ENCODE data around the gene CA7.

CA7 gene

DNA sequence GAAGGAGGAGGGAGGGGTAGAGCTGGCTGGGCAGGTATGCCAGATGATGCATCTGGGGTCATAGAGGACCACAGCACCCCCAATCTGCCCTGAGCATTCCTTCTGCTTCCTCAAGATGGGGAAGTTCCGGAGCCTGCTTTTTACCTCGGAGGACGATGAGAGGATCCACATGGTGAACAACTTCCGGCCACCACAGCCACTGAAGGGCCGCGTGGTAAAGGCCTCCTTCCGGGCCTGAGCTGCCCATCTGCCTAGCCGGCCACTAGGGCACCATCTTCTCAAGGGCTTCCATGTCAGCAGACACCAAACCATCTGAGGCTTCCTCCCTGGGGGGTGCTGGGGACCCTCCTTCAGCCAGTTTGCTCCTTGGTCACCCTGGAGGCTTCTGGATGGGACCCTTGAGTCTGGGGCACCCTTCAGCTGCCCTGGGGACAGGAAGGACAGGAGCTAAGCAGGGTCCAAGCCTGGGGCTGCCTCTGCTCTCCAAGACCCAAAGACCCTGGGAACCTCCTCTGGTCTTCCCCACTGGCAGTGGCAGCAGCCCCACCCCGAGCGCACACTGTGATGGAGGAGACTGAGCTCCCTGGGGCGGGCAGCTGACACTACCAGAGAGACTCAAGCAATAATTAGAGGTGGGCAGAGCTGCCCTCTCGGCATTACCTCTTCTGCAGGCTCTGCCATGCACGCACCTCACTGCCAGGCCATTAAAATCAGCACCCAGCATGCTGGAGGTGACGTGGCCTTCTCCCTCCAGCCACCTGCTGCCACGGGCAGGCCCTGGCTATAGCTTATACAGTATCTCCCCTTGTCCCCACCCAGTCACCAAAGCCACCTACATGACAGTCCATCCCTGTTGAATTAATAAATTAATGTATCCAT, 9.3 kb downstream of the CA7 start:
- POLR2A ChIA-PET, result no interaction called here
- TF ChIP-seq, protein P1, sequence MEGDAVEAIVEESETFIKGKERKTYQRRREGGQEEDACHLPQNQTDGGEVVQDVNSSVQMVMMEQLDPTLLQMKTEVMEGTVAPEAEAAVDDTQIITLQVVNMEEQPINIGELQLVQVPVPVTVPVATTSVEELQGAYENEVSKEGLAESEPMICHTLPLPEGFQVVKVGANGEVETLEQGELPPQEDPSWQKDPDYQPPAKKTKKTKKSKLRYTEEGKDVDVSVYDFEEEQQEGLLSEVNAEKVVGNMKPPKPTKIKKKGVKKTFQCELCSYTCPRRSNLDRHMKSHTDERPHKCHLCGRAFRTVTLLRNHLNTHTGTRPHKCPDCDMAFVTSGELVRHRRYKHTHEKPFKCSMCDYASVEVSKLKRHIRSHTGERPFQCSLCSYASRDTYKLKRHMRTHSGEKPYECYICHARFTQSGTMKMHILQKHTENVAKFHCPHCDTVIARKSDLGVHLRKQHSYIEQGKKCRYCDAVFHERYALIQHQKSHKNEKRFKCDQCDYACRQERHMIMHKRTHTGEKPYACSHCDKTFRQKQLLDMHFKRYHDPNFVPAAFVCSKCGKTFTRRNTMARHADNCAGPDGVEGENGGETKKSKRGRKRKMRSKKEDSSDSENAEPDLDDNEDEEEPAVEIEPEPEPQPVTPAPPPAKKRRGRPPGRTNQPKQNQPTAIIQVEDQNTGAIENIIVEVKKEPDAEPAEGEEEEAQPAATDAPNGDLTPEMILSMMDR (IDR thresholded peaks at IDR 0.05; ENCODE audit: control extremely low read depth, extremely low read depth, low read depth, missing control alignments), result no peak
- CTCF ChIA-PET, result interaction anchor here (1.1 to 16.2 kb wide), 4 partner anchors 15 to 102 kb away, joined by 3 to 176 read pairs (median 18); partner anchors contain the start of genes DYNC1LI2 and NAE1
- DNase-seq (ENCODE audit: extremely low spot score), result no peak

DNA sequence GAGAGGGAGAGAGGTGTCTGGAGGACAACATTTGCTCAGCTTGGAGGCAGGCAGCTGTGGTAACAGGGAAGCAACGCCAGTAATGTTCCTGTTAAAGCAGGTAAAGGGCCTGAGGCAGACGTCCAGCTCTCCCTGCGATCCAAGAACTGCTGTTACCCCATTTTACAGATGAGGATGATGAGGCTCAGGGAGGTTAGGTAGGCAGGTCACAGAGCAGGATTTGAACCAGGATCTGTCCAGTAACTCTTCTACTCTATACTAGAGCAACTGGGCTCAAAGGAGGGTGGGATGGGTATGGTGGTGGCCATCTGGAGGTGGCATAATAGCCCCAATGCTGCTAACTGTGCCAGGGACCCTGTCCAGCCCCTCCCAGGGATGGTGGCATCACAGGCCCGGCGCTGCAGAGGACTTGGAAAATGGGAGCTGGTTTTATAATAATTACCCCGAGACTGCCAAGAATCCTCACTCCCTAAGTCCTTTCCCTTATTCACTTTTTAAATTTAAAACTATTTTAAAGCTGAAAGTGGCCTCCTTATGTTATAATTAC, 12.0 kb downstream of the CA7 start:
- TF ChIP-seq, protein P1 (IDR thresholded peaks at IDR 0.05; ENCODE audit: control extremely low read depth, extremely low read depth, low read depth, missing control alignments), result no peak
- POLR2A ChIA-PET, result interaction anchor here (0.5 kb wide), 1 partner anchor 109 kb away, joined by 4 read pairs; no protein-coding TSS in a partner anchor
- CTCF ChIA-PET, result interaction anchor here (1.3 to 16.2 kb wide), 3 partner anchors 12 to 26 kb away, joined by 7 to 176 read pairs (median 14); partner anchors contain the start of gene NAE1
- DNase-seq (ENCODE audit: extremely low spot score), result no peak

DNA sequence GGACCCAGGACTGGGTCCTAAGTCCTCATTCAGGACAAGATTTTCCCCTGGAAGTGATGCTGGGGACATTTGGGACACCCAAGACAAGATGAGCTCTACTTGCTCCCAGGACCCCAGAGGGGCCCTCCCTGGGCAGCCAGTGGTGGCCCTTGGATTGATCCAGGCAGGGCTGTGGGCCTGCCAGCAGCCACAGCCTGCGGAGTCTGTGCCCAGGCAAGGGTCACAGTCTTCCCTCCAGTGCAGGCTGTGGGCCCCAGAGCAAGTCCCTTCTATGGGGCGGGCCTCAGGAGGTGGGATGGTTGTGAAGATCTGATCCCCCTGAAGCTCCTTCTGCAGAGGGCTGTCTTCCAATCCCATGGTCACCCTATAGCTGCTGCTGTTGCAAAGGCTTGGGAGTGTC, 12.6 kb downstream of the CA7 start:
- ChIA-PET CTCF (interaction anchor here (0.8 to 16.2 kb wide), 5 partner anchors 11 to 159 kb away, joined by 3 to 176 read pairs (median 7); partner anchors contain the start of gene NAE1), POLR2A (interaction anchor here (0.5 kb wide), 1 partner anchor 110 kb away, joined by 4 read pairs; no protein-coding TSS in a partner anchor)
- no peak for DNase-seq (ENCODE audit: extremely low spot score)
- TF ChIP-seq, protein P1 (IDR thresholded peaks at IDR 0.05; ENCODE audit: control extremely low read depth, extremely low read depth, low read depth, missing control alignments), result no peak

DNA sequence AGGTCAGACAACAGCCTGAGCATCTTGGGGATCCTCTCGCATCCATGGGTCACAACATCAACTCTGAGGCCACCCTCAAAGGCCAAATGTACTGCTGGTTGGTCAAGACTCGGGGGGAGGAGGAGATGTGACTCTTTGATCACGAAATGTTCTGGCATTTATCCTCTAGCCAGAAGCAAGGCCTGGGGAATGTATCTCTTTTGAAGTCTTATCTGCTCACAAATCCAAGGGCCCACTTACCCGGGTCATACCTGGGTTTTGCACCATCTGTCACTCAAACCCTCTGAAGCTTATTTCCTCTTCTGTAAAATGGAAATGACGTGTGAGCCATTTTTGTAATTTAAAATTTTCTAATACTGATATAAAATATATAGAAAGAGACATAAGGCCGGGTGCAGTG, 13.2 kb downstream of the CA7 start:
- POLR2A ChIA-PET, result no interaction called here
- CTCF ChIA-PET, result interaction anchor here (0.8 to 16.2 kb wide), 6 partner anchors 11 to 160 kb away, joined by 3 to 176 read pairs (median 4); partner anchors contain the start of gene NAE1
- DNase-seq (ENCODE audit: extremely low spot score), result no peak
- TF ChIP-seq, protein P1 (IDR thresholded peaks at IDR 0.05; ENCODE audit: control extremely low read depth, extremely low read depth, low read depth, missing control alignments), result no peak

DNA sequence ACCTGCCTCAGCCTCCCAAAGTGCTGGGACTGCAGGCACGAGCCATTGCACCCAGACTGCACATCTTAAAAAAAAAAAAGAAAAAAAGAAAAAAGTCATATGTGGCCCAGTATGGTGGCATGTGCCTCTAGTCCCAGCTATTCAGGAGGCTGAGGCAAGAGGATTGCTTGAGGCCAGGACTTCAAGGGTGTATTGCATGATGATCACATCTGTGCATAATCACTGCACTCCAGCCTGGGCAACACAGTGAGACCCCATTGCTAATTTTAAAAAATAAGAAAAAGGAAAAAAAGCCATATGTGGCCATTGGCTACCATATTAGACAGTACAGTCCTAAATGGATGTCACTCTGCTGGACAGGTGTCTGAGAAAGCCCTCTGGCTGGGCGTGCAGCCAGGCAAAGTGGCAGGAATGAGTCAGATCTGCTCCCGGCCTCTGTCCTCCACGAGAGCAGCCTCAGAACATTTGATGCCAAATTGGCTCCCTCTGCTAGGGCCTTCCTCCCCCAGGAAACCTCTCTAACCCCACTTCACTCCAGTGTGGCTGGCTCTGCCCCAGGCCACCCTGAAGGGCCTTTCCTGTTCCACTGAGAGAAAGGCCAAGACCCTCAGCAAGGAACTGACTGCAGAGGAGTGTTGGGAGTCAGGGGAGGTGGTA, 14.7 kb downstream of the CA7 start:
- TF ChIP-seq, protein P1 (IDR thresholded peaks at IDR 0.05; ENCODE audit: control extremely low read depth, extremely low read depth, low read depth, missing control alignments), result no peak
- ChIA-PET POLR2A (no interaction called here), CTCF (interaction anchor here (1.0 to 16.2 kb wide), 6 partner anchors 9 to 172 kb away, joined by 3 to 176 read pairs (median 6); partner anchors contain the start of gene NAE1)
- no peak for DNase-seq (ENCODE audit: extremely low spot score)

All from GM10248 (cell line).